GM18502 (cell line): ENCODE data around the gene TRIM41.
"Not testable (repeated sequence)": the region's sequence is repeated elsewhere in the genome, so short reads cannot be mapped to it uniquely, and the experiment has no call there.

Experiments
- ATAC-seq: cut with Tn5 transposase; IDR thresholded peaks from one replicate; pipeline ENCODE4 v1.9.1; 2021; ENCODE audit warnings: mild to moderate bottlenecking; ENCODE audit not compliant: unreplicated experiment, poor library complexity

TRIM41 gene

DNA sequence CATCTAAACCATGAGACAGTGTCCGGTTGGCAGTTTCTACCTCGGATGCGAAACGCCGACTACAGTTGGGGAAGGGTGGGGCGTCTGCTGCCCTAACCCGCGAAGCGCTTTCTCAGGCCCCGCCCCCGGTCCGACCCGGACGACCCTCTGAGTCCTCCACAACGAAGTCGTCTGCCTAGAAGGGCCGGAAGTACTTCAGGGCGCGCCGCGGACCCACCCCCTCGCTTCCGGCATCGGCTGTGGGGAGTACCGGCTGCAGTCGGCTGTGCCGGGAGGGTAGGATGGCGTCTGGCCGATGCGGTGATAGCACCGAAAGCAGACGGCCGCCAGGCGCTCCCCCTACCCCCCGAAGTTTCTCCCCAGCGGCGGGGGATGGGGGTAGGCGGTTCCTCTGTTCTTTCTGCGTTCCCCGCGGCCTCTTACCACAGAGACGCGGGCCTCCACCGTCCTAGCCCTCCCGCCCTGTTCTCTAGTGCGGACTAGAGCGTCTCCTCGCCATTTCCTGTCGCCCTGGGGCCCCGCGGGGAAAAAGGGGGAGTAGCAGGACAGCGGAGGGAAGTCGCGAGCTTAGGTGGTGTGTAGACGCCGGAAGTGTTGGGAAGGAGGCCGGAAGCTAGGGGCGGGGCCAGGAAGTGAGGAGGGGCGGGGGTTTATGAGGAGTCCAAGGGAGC, at the start of gene TRIM41:
Gene TRIM41, plus strand, starts transcription at position 224 of the 671 bp plus-strand sequence. CDS start 719 bp downstream, outside the sequence.
- peak; percentile 68 for ATAC-seq

DNA sequence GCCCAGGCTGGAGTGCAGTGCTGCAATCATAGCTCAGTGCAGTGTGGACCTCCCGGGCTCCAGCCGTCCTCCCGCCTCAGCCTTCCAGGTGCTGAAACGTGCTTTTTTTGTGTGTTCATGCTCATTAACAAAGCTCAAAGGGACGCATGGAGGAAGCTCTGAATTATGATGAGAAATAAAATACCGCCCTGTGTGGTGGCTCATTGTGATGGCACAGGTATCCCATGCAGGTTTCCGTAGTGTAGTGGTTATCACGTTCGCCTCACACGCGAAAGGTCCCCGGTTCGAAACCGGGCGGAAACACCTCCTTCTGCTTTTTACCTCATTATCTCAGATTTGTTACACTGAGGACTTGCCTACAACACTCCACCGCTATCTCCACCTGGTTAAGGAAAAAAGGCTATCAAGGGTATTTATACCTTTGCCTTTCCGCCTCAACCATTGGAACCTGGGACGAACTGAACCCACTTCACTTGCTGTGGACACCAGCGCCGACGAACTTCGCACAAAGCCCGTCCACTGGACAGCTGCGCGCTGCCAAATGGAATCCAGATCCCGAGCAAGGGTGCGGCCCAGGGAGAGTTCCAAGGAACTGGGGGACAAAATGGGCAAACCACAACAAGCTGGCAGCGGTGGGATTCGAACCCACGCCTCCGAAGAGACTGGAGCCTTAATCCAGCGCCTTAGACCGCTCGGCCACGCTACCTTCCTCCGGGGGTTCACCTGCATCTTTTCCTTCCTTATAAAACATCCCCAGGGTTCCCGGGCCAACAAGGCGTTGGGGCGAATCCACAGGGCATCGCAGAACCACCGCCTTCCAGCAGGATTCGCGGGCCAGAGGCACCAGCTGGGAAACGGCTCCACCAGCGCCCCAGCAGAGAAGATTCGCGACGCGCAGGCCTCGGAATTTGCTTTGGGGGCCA, 49.4 kb upstream of the TRIM41 start:
- ATAC-seq: peak; percentile 63

DNA sequence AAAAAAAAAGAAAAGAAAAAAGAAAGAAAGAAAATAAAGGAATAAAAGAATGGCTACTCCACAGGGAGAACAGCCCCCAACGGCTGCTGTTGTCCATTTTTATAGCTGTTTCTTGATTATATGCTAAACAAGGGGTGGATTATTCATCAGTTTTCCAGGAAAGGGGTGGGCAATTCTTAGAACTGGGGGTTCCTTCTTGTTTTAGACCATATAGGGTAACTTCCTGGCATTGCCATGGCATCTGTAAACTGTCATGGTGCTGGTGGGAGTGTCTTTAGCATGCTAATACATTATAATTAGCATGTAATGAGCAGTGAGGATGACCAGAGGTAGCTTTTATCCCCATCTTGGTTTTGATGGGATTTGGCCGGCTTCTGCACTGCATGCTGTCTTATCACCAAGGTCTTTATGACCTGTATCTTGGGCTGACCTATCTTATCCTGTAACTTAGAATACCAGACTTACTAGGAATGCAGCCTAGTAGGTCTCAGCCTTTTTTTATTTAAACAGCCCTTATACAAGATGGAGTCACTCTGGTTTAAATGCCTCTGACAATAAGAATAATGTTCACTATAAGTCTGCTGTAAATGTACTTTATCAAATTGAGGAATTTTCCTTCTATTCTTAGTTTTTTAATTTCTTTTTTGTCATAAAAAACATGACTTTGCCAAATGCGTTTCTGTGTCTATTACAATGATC, 46.7 kb upstream of the TRIM41 start:
- ATAC-seq: no peak

DNA sequence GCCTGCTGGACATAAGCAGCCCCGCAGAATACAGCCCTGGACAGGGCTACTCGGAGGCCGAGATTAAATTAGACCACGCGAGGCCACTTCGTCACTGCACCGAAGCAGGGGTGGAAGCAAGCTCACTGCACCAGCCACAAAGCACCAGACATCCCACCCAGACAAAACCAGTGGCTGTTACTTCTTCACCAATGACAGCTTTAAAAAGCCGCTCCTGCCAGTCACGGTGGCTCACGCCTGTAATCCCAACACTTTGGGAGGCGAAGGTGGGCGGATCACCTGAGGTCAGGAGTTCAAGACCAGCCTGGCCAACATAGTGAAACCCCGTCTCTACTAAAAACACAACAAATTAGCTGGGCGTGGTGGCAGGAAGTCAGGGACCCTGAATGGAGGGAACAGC, 45.5 kb upstream of the TRIM41 start:
- ATAC-seq: not testable (repeated sequence)

DNA sequence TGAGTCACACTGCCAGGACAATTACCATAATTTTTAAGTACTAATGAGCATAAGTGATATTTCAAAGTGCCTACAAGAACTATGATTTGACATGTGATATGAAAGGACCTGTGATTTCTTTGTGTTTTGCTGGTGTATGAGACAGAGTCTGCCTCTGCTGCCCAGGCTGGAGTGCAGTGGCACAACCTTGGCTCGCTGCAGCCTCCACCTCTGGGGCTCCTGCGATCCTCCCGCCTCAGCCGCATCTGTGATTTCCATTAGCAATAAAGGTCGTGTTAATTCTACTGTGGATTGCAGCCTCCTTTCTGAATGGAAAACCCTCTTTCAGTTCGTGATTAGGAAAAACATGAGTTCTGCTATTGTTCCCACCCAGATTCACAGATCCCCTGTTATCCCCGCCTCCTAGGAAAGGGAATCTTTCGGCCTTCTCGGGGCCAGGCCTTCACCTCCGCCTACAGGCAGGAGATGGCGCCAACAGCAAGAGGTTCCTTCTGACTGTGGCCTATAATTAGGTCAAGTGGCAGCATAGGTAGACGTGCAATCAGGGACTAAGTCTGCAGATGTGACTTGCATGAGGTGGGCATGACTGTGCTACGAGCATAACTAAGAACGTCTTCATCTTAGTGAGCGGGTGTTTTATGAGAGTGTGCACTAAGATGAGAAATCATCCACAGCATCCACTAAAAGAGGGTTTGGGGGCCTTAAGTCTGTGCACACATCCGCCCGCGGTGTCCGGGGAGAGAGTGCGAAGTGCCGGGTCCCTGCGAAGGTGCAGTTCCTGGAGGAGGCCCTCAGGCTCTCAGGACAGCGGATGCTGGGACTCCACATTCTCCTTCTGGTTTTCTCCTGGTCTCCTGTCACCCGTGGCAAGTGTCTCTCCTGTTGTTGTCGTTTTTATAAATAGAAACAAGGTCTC, 41.2 kb upstream of the TRIM41 start:
- ATAC-seq: peak; percentile 55

DNA sequence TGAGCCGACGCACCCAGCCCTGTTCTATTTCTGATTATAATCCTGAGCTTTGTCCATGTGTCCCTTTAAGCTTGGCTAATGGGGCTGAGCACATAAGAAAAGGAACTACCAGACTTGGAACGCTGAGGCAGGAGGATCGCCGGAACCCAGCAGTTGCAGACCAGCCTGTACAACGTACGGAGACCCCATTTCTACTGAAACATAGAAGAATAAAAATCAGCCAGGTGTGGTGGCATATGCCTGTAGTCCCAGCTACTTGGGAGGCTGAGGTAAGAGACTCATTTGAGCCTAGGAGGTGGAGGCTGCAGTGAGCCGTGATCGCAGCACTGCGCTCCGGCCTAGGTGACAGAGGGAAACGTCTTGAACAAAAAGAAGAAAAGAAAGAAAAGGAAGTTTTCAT, 40.4 kb upstream of the TRIM41 start:
- ATAC-seq: no peak

DNA sequence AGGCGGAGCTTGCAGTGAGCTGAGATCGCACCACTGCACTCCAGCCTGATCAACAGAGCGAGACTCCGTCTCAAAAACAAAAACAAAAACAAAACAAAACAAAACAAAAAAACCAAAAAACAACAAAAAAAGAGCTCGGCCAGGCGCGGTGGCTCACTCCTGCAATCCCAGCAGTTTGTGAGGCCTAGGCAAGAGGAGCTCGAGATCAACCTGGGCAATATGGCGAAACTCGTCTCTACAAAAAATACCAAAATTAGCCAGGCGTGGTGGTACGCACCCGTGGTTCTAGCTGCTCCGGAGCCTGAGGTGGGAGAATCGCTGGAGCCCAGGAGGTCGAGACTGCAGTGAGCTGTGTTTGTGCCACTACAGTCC, 38.2 kb upstream of the TRIM41 start:
- ATAC-seq: no peak

DNA sequence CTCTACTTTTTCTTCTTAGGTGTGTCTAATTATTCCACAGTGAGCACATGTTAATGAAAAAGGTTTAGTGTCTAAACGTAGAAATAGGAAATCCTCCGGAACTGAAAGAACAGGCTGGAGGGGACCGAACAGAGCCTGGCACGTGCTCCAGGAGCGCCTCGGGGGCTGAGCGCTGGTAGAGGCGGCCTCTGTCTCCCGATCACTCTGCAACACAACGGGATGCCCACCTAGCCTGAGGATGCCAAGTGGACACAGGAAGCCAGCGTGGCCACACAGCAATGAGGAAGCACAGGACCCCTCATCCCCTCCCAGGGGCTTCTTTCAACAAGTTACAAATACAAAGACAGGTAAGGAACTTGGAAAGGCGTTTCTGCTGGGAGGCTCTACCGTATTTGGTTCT, 37.5 kb upstream of the TRIM41 start:
- ATAC-seq: no peak

DNA sequence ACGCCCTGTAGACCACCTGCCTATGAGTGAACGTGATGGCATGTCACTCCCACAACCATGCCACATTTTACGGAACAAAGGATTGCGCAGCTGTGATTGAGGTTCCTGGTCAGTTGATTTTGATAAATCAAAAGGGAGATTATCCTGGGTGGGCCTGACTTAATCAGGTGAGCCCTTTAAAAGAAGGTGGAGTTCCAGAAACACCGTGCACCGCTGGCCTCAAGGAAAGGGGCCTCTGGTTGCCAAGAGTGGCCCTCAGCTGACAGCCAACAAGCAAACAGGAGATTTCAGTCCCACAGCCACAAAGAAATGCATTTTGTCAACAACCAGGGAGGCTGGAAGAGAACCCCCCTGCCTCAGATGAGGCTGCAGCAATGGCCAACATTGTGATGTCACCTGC, 37.1 kb upstream of the TRIM41 start:
- ATAC-seq: no peak

DNA sequence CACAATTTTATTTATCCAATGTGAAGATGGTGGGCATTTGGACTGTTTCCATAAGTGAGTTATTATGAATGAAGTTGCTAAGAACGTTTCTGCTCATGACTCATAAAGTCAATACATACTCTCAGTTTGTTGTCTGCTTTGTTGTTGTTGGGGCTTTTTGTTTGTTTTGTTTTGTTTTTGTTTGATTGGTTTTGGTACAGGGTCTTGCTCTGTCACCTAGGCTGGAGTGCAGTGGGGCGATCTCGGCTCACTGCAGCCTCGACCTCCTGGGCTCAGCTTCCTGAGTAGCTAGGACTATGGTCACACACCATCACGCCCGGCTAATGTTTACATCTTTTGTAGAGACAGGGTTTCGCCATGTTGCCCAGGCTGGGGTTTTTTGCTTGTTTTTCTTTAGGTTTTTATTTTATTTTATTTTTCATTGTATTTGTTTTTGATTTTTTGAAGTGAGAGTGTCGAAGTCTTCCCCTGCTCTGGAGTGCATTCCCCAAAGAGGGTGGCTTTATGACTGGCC, 36.0 kb upstream of the TRIM41 start:
- no peak for ATAC-seq

DNA sequence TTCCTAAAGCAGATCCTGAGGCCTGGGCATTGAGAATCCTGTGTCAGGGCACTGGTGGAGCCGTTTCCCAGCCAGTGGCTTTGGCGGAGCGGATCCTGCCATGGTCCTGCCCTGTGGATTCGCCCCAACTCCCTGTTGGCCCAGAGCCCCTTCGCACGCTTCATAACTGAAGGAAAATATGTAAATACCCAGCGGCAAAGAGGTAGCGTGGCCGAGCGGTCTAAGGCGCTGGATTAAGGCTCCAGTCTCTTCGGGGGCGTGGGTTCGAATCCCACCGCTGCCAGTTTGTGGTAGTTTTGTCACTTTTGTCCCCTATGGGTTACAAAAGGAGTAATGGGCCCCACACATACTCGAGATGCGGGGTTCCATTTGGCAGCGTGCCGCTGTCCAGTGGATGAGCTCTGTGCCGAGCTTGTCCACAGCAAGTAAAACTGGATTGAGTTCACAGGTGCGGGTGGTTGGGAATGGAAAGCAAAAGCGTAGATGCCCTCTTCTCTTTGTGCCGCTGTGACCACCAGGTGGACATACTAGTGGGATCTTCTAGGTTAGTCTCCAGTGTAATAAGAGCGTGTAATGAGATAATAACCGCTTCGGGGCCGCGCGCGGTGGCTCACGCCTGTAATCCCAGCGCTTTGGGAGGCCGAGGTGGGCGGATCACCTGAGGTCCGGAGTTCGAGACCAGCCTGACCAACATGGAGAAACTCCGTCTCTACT, 35.4 kb upstream of the TRIM41 start:
- no peak for ATAC-seq

DNA sequence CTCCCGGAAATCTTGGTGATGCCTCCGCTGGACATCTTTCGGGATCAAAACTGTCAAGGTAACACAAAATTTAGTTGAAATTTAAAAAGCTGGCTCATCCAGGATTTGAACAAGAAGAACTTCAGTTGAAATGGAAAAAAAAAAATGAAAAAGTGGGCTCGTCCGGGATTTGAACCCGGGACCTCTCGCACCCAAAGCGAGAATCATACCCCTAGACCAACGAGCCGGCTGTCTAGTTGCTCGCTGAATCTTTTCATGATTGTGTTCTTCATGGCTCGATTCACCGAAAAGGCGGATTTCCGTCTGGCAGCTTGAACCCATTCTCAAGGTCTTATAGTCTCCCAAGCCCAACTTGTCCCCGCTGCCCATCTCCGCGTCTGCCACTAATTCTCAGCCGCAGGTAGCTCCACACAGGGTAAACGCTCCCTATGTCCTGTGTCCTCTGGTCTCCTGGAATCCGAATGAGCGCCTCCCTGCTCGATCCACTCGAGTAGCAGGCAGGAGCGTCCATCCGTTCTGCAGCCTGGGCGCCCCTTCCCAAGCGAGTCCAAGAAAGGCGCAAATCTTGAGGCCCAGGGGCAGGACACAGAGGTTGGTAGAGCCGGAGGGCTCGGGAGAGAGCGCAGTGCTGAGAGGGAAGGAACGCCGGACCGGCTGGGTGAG, 34.2 kb upstream of the TRIM41 start:
- ATAC-seq: no peak

DNA sequence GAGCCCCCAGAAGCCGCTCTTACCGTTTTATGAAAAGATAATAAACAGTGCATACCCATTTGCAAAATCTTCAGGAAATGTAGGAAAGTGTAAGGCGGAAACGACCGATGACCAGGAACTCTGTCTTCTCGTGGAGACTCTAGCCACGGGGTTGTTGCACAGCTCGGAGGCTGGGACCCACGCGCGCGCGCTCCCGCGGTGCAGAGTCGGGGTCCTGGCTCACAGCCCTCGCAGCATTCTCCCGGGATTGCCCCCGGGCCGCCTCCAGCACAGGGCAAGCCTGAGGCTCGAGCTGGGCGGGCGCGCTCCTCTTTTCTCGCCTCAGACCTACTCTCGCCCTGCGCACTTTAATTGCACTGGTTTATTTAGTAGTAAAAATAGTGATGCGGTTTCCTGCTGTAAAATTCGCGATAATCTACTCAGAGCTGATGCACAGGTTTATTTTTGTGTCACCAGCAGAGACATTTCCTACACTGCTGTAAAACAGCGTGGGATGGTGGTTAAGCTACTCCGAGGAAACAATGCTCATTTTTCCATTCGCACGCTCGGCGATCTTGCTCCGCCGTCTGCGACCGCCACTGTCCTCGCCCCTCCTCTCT, 33.6 kb upstream of the TRIM41 start:
- ATAC-seq: no peak

DNA sequence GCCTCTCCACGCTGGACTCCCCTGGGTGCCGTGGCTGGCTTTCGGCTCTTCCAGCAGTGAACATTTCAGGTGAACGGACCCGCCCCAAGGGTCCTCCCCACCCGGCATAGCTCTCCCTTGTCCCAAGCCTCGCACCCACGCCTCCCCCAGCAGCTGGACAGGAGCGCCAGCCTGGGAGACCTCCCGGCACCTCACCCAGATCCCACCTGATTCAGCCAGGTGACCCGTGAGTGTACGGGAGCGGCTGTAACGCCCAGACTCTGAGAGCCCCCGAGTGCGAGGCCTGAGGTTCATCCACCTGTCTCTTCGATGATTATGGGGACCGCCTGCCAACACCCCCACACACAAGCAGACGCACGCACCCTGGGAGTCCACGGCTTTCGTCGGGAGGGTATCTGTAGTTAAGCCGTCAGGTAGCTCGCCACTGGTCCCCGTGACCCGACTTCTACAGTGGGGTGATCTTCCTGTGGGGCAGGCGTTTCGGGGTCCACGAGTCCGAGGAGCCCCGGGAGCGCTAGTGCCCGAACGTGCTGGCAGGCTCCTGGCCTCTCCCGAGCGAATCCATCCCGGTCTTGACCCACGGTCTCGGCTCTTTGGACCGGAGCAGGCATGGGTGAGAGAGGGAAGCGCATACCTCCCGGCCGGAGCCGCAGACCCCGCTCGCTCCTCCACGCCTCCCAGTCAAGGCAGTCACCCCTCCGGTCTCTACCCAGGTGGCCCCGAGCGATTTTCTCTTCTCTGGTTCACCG, 32.9 kb upstream of the TRIM41 start:
- ATAC-seq: no peak

DNA sequence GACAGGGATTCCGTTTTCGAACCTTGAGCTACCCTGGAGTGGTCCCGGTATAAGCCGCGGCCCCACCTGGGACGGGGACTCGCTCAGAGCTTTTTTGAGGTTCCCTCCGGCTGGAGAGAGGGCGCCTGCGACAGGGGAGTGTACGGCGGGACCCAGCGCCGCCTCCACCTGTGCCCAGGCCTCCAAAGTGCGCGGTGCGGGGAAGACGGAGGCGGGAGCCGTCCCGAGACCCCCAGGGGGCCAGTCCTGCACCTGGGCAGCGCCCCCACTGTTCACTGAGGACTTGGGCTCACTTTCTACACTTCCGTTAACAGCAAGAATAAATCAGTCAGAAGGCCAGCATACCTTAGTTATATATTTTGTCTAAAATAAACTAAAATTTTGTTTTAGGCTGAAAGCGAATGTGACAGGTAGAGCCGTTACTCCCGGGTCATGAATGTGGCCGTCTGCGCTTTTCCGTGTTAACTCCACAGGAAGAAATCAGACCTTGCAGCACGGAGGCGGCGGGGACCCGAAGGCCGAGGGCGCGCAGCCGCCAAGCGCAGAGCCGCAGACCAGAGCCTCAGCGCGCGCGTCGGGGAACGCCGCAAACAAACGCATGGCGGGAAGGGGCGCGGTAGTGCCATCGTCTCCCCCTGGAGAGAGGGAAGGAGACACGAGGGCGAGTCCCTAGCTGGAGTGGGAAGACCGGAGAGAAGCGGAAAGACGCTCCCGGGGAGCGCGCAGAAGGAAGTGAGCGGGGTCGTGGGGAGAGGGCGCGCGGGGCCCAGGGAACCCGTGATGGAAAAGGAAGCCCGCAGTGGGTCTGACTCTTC, 32.2 kb upstream of the TRIM41 start:
- peak; percentile 11 for ATAC-seq

DNA sequence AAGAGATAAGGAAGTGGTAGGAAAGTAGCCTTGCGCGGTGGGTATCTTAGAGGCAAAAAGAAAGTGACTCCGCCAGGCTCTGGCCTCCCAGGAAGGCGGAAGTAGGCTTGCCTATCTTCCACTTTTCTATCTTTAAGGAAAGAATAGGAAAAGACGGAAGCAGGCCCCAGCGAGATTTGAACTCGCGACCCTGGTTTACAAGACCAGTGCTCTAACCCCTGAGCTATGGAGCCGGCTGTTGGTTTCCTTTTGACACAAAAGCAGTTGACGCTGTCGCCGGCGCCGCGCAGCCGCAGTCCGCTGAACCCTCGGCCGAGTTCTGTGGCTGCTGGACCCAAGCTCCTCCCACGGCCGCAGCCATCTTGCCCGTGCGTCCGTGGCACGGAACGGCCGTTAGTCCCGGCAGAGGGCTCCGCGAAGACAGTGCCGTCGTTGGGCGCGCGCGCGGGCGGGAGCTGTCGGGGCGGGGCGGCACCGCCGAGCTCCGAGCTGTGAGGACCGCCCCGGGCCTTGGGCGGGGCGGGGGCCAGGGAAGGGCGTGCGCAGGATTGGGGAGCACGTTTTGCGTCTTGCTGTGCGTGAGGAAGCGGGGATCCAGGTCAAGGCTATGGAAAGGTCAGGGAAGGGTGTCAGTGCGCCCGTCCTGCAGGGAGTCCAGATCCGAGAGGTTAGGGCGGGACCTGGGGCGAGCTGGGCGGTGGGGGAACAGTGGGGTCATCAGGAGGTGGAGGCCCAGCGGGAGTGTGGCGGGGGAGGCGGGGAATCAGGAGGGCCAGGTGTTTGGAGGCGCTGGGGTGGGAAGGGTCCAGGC, 31.4 kb upstream of the TRIM41 start:
- ATAC-seq: peak; percentile 66
